K562 (cell line): ENCODE data around the gene KCNK1. TPM values are rescaled to one million over a fixed set of nuclear protein-coding genes. Genes with fewer than 3 reads are reported as not detected.

Experiments used
- ATF7 ChIP-seq: fragments of 450-650 bp; IDR thresholded peaks from 2 replicates; pipeline ENCODE4 v1.7.1; 2014; ENCODE audit warnings: mild to moderate bottlenecking, moderate library complexity
- CHD7 ChIP-seq: fragments of 200-600 bp; sonication (generic); IDR thresholded peaks from one replicate; pipeline ENCODE4 v1.6.1; 2012; ENCODE audit warnings: mild to moderate bottlenecking, low read depth, low read length, inconsistent platforms
- CREB3L1 ChIP-seq: fragments of 450-650 bp; IDR thresholded peaks from 2 replicates; pipeline ENCODE4 v1.6.1; 2014; ENCODE audit warnings: low read depth, mild to moderate bottlenecking, moderate library complexity, borderline replicate concordance
- HMG20A ChIP-seq: fragments of 450-650 bp; formaldehyde crosslinking; conservative IDR thresholded peaks from 2 replicates; pipeline ENCODE4 v1.4.0; 2020; ENCODE audit warnings: mild to moderate bottlenecking, mixed read lengths
- MED1 ChIP-seq: sonication (generic); formaldehyde crosslinking; IDR thresholded peaks from 2 replicates; pipeline ENCODE4 v1.8.1; 2023; ENCODE audit warnings: missing genetic modification reagents, borderline replicate concordance
- POLR2B ChIP-seq: fragments of 450-650 bp; IDR thresholded peaks from 2 replicates; pipeline ENCODE4 v1.6.1; 2018; ENCODE audit warnings: low read depth; ENCODE audit not compliant: partially characterized antibody
- SMARCA5 ChIP-seq: fragments of 450-650 bp; IDR thresholded peaks from 2 replicates; pipeline ENCODE4 v1.6.1; 2016
- ZBTB1 ChIP-seq: sonication (generic); formaldehyde crosslinking; IDR thresholded peaks from 2 replicates; pipeline ENCODE4 v1.8.1; 2023; ENCODE audit warnings: missing genetic modification reagents, low read depth, mild to moderate bottlenecking, borderline replicate concordance
- ZFPM2 ChIP-seq: fragments of 250-450 bp; sonication (Bioruptor Pico); IDR thresholded peaks from 2 replicates; pipeline ENCODE4 v1.5.1; 2022; ENCODE audit warnings: mild to moderate bottlenecking
- ZKSCAN8 ChIP-seq: fragments of 200-800 bp; sonication (Bioruptor generic); IDR thresholded peaks from 2 replicates; pipeline ENCODE4 v1.6.1; 2016; ENCODE audit warnings: missing genetic modification characterization, missing compliant biosample characterization
- polyA plus RNA-seq, 8 experiments: library from polyadenylated mRNA; depleted of rRNA in 4 of 8; stranded (reverse) in 5 of 8; unstranded in 3 of 8; fragments of >200 nt; fragmentation: Nextera tagmentation in 2 of 8; fragmentation: Illumina TruSeq in 1 of 8; extraction: Ambion mirVana in 2 of 8; extraction: Trizol in 1 of 8; gene quantifications; 2 replicates each; pipeline versions ENCODE4 v1.2.1 to v1.2.3, GENCODE V29; 2011 to 2014; ENCODE audit warnings: inconsistent platforms in 1 of 8, missing spikeins in 1 of 8
- total RNA-seq, 7 experiments: library from RNA; depleted of rRNA in 6 of 7; stranded (reverse); fragments of >200 nt in 6 of 7; fragmentation: Illumina TruSeq in 2 of 7; extraction: Trizol in 2 of 7; gene quantifications; 2 replicates each; pipeline versions ENCODE4 v1.2.1 to v1.2.3, GENCODE V29; 2011 to 2021; ENCODE audit warnings: low replicate concordance in 1 of 7

The KCNK1 gene
- total and polyA plus RNA-seq, 9 of the 15 experiments (the other 6 are each of a cell fraction or from before 2014, with no cell fraction given), result 3.1 to 22.7 (median 6.0) TPM

- TF ChIP-seq CREB3L1, result peak; percentile 91; the same call in 1 of the 2 replicates
- no peak for TF ChIP-seq POLR2B
- TF ChIP-seq CHD7, result no peak
- TF ChIP-seq ATF7, result peak; percentile 46
- TF ChIP-seq ZKSCAN8, result peak; percentile 100
- no peak for TF ChIP-seq SMARCA5
- TF ChIP-seq ZFPM2, result peak; percentile 100
- TF ChIP-seq MED1 (CRISPR knock-in tag), result no peak
- TF ChIP-seq HMG20A (CRISPR knock-in tag), result peak; percentile 100
- no peak for TF ChIP-seq ZBTB1 (CRISPR knock-in tag)
Measured at GRCh38 chr1:233665575-233666270, 51.8 kb downstream of the KCNK1 start (continued).
